Uterus (tissue), 2 donors: ENCODE measurements around the gene BCLAF1.

Experiments used
- POLR2A ChIP-seq, 2 donors: fragments of 450-650 bp; IDR thresholded peaks; one replicate each; pipeline ENCODE4 v1.6.1; 2016; ENCODE audit warnings: antibody characterized with exemption in 2 of 2, mild to moderate bottlenecking in 1 of 2, moderate library complexity in 1 of 2
- TF ChIP-seq, protein P1 (sequence below), 4 experiments: fragments of 200-600 bp in 2 of 4; fragments of 450-650 bp in 2 of 4; sonication (generic) in 2 of 4; IDR thresholded peaks; one replicate each; pipeline ENCODE4 v1.5.1; 2016 to 2019; ENCODE audit warnings: antibody characterized with exemption in 4 of 4, mild to moderate bottlenecking in 2 of 4, moderate library complexity in 1 of 4

DNA sequence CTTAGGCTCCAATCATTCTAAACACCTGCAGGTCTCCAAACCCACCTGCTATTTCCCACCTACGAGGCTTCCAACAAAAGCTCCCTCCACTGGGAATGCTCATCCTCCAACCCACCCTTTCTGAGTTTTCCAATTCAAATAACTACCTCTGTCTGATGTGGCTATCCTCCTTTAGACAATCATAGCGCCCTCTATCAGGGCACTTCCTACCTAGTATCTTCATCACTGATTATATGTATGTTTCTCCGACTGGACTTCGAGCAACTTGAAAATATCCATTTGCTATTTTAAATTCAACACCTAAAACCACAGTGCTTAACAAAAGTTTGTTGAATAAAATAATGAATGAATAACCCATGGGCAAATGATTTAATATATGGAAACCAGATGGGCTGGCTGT is 80.9 kb downstream of the BCLAF1 start:
- TF ChIP-seq, protein P1, sequence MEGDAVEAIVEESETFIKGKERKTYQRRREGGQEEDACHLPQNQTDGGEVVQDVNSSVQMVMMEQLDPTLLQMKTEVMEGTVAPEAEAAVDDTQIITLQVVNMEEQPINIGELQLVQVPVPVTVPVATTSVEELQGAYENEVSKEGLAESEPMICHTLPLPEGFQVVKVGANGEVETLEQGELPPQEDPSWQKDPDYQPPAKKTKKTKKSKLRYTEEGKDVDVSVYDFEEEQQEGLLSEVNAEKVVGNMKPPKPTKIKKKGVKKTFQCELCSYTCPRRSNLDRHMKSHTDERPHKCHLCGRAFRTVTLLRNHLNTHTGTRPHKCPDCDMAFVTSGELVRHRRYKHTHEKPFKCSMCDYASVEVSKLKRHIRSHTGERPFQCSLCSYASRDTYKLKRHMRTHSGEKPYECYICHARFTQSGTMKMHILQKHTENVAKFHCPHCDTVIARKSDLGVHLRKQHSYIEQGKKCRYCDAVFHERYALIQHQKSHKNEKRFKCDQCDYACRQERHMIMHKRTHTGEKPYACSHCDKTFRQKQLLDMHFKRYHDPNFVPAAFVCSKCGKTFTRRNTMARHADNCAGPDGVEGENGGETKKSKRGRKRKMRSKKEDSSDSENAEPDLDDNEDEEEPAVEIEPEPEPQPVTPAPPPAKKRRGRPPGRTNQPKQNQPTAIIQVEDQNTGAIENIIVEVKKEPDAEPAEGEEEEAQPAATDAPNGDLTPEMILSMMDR (IDR thresholded peaks at IDR 0.05): no peak
- TF ChIP-seq POLR2A (IDR thresholded peaks at IDR 0.05): no peak
